NK-92 (cell line): ENCODE results near the gene PDE11A.
"Not testable (repeated sequence)": the region's sequence is repeated elsewhere in the genome, so short reads cannot be mapped to it uniquely, and the experiment has no call there.

ENCODE experiments used
- DNase-seq: peaks from one replicate; lab custom pipeline; 2025; ENCODE audit not compliant: unreplicated experiment; lab: John Stamatoyannopoulos, UW

PDE11A gene

DNA sequence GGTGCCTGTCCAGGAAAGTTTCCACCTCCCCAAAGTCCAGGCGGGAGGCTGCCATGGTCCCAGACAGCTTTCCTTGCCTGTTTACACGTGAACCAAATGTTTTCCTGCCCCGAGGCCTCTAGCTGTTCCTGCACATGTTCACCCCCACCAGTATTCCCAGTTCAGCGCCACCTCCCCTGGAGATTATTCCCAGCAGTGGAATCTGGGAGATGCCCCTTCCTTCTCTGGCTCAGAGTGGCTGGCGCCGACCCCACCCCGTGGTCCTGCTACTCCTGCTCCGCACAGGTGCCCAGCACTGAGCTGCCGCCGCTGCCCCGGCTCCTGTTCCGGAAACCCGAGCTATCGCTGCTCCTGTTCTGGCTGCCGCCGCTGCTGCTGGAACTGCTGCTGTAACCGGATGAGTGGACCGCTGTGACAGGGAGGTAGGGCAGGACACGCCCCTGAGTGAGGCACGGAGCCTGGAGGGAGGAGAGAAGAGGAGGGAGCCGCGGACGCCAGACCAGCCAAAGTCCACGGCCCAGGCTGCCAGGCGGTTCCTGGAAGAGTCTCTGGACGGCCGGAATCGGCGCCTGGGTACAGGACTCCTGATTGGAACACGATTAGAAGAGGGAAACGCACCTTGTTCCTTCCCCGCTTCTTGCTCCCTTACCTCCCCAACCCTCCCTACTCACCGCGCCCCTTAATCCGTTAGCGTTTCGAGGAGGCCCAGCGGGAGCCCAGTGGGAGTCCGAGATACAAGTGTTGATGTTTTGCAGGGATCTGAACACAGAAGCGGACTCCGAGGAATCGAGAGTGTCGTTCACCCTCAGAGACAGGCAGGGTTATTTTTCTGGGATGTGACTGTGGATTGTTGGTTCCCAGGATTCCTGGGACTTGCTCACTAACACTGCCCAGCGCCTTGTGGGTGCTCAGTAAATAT lies at the start of gene PDE11A:
TSS of gene PDE11A (minus strand) at position 395 of the 919 bp plus-strand sequence. CDS start at position 55, 340 bp downstream.
- DNase-seq: no peak

DNA sequence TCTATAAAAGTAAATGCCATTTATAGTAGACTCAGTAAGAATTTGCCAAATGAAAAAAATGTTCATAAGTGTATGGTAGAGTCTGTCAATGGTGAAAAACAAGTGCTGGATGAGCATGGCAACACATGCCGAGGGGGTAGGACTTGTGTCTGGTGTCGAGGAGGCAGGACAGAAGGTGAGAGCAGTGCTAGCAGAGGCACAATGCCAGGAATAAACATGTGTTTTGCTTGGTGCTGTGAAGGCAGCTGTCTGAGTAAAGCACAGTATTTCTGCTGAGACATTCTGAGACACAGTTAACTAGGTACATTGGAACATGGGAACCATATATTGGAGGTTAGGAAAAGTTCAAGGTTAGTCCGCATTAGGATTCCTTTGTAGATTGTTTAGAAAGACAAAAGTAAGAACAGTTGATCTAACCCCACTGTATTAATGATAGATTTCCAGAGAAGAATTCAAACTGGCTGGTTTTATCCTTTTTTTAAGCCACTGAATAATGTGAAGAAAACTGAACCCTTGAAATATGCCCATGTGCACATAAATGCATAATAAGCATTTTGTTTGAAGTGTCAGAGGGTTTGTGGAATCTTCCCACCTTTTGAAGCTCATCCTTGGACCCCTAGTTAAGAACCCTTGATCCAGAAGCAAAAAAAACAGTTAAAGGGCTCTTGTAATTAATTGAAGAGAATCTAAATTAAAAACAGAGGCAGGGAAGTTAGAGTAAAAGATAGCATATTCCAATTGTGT lies 46.8 kb upstream of the PDE11A start:
- no peak for DNase-seq

DNA sequence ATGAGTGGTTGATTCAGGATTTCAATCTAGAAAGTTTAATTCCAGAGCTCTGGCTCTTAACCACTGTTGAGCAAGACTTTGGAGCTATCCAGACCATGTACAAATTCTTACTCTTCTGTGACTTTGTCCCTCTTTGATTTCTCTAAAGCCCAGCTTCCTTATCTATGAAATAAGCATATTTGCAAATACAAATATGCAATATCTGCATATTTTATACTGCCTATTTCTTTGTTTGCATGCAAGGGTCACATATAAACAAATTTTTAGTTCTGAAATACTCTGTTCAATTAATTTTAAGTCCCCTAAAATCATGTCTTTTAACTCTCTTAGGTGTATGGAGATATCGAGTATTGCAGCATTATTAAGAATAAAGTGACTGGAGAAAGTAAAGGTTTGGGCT lies 45.1 kb upstream of the PDE11A start:
- no peak for DNase-seq

DNA sequence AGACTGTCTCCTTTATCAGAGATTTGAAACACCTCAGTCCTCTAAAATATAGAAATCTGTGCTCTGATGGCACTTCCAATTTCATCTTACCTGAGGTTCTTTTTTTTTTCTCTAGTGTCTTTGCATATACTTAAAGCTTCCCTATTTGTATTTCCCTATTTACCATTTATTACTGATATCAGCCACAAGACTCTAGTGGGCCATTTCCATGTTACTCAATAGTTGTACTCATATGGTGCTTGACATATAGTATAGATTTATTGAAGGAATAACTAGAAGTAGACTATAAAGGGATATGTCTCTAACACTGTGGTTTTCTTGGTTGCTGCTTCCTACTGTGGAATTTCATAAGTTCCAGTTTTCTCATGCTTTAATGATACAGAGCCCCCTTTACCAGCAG lies 42.7 kb upstream of the PDE11A start:
- DNase-seq: no peak

DNA sequence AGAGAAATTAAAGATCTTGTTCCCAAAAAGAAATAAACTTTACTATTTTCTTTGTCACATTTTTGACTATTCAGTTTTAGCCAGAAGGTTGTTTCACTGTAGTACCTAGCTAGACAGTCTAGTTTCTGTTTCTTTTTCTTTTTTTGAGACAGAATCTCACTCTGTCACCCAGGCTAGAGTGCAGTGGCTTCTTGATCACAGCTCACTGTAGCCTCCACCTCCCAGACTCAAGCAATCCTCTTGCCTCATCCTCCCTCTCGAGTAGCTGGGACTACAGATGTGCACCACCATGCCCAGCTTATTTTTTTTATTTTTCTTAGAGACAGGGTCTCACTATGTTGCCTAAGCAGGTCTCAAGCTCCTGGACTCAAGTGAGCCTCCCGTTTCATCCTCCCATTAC lies 41.9 kb upstream of the PDE11A start:
- no peak for DNase-seq

DNA sequence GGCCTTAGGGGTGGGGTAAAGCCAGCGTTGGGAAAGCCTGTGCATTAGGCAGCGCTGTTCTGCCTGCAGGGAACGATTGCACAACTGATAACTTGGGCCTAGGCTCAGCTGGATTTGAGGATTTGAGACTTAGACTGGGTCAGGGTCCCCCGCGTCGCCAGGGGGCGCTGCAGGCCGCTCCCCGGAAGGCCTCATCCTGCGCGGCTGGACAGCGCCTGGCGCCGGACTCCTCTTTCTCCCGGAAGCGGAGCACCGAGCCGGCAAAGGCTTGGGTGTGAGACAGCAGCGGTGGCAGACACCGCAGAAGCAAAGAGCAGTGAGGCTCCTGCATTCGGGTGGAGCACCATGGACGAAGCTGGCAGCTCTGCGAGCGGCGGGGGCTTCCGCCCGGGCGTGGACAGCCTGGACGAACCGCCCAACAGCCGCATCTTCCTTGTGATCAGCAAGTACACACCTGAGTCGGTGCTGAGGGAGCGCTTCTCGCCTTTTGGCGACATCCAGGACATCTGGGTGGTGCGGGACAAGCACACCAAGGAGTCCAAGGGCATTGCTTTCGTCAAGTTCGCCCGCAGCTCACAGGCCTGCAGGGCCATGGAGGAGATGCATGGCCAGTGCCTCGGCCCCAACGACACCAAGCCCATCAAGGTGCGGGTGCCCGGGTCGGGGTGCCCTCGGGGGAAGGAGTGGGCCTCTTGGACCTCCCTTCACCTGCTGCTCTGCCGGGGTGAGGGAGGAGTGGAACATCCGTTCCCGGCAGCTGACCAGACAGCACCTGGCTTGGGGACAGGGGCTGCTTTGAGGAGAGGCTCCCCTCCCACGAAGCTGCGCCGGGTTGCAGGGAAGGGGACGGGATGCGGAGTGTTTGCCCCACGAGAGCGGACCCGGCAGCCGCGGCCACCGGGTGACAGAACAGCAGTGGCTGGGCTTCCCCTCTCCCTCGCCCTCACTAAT lies 39.9 kb upstream of the PDE11A start, which contains the start of gene RBM45:
TSS of gene RBM45 (plus strand) at position 236 of the 951 bp plus-strand sequence. CDS start at position 346, 110 bp downstream.
- no peak for DNase-seq

DNA sequence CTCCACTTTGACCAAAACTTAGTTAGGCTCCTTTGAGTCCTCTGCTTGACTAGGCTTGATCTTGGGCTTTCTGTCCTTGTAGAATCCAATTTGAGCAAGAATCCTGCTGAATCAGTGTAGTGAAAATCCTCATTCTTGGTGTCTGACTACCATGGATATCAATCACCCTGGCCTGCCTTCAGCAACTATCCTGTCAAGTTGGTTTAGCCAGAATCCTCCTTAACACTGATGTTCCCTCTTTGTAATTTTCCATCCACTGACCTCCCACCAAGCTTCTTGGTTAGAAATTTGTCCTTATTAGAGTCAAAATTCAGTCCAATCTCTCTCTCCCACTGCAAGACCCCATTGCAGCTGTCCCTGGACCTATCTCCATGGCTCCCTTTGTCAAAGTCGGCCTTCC lies 39.2 kb upstream of the PDE11A start:
- DNase-seq: no peak

DNA sequence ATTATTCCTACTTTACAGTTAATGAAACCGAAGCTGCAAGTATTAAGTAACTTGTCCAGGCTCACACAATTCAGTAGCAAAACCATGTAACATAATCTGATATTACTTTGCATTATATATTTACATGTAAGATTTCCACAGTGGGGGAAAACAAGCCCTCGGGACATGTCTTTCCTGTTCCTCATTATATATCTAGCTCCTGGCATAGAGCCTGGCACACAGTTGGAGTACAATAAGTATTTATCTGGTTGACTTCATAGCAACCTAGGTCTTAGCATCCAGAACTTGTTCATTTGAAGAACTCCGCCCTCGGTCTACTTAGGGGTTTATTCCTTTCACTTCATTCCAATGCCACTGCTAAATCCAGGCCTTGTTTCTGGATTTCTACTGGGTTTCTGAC lies 38.1 kb upstream of the PDE11A start:
- no peak for DNase-seq

DNA sequence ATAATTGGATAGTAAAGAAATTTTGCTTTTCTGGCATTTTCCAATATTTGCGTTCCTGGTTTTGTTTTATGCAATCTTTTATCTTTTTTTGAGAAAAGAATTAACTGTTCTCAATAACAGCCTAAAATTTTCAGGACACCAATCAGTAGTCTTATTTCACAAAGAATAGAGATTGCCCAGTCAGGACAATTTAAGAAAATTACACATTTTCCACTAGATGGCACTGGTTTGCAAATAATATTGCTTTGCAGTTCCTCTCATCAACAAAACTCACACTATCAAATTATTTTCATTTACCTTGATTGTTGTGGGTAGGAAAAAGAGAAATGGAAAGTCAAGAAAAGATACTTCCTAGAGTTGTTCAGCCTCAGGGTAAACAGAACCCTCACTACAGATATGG lies 37.2 kb upstream of the PDE11A start:
- no peak for DNase-seq

DNA sequence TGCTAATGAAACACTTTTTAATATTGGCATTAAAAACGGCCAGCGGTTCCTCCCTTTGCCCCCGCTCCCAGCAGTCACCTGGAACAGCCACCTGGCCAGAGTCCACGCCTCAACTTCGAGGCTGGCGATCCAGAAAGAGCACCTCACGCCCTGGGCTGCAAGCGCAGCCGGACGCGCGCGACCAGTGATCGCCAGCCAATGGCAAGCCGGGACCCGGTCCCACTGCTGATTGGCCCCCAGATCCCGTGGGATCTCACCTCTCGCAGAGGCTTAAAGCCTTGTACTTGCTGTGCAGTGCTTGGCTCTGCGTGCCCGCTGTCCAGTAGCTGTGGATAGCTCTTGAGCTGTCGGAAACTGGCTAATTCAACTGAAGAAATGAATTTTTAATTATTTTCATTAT lies 35.6 kb upstream of the PDE11A start:
- DNase-seq: no peak

DNA sequence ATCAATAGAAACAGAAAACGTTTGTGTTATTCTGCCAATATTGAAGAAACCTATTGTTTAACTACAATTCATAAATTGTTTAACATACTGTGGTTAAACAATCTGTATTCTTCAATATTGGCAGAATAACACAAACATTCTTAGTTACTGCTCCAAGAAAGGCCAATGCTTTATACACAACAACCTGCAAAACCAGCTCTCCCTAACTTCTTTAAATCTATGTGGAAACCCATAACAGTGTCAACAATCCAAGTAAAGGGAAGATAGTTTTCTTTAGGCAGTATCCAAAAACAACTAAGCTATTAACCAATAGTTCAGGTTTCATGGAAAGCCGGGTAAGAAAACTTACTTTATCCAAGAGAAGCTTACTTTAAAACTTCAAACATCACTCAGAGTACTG lies 33.5 kb upstream of the PDE11A start:
- no peak for DNase-seq

DNA sequence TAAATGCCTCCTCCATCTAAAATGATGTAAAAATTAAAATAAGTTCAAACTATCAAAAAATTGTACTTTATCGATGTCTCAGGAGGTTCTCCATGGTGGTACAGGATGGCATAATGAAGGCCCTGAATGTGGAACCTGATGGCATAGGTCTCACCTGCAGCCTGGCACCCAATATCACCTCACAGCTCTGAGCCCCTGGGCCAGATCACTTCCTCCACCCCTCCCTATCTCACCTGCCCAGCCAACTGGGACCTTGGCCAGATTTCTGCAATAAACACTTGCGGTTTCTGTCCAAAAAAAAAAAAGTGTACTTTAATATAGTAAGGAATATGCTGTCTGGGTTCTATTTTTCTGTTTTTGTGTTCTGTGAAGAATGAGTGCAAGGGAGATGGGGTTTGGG lies 33.0 kb upstream of the PDE11A start:
- DNase-seq: no peak

DNA sequence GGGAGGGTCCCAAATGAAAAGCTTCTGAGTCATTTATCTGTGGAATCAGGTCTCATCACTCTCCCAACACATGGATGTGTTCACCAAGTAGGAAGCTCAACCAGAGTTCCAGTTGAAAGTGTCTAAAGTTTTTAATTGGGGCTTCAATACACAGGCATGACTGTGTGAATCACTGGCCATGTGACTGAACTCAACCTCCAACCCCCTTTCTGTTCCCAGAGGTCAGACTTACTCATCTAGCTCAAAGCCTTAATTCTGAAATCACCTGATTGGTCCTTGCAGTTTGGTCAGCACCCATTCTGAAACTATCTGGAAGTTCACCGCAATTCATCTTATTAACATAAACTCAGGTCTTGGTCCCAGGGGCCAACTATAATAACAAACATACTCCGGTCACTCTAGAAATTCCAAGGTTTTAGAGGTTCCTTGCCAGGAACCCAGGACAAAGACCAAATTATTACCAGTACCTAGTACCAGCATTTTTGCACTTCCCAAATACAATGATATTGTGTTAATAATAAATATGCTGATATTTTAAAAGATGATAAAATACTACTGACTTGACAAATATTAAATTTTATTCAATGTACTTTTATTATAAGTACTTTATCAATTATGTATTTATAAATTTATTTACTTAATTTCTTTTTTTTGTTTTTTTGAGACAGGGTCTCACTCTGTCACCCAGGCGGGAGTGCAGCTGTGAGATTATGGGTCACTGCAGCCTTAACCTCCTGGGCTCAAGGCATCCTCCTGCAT lies 28.9 kb upstream of the PDE11A start:
- DNase-seq: no peak

DNA sequence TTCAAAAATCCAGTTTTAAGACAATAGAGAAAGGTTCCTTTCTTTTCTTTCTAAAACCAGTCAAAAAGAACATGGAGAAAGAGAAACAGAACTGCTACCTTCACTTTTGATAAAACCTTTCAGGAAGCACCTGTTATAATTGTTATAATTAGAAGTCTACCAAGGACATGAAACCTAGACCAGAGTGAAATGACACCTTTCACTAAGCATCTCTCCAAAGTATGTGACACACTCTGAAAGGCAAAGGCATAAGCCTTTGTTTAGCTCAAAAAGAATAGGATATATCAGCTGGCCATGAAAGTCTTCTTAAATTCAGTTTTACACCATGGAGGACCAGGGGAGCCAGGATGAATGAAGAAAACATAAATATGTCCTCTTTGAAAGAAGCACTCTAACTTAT lies 20.9 kb upstream of the PDE11A start:
- DNase-seq: no peak

DNA sequence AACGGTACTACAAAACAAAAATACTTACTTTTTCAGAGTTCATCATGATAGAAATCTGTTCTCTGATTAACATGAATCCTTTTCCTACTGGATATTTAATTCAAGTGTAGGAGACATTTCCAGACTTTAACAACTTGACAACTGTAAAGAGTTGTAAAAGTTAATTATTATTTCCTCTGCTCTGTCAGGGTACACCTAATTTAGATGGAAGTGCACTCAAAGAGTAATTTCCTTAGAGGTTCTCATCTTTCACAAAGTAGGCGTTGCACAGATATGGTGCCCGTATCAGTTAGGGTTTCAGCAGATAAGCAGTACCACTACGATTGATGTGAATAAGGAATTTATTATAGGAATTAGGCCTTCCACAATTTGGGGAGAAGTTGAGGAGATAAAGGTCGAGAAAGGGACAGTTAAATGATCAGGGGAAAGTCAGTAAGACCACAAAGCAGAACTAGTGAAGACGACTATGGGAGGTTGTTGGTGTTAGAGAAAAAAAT lies 16.2 kb upstream of the PDE11A start:
- DNase-seq: no peak

DNA sequence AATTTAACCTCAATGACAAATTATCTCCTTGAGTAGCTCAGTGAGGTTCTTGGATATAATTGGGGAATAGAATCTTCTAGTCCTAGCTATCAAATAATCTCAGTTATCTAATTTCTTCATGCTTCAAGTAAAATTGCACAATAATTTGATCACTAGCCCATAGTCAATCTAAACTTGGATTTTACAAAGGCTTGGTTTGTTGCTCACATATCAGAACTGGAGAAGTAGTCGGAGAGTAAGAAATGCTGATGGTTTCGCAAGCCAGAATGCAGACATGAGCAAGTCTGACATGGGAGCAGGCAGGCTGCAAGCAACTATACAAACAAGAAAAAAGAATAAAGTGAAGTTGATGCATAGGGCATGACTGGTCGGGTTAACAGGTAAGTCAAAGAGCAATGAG lies 11.7 kb upstream of the PDE11A start:
- DNase-seq: no peak

DNA sequence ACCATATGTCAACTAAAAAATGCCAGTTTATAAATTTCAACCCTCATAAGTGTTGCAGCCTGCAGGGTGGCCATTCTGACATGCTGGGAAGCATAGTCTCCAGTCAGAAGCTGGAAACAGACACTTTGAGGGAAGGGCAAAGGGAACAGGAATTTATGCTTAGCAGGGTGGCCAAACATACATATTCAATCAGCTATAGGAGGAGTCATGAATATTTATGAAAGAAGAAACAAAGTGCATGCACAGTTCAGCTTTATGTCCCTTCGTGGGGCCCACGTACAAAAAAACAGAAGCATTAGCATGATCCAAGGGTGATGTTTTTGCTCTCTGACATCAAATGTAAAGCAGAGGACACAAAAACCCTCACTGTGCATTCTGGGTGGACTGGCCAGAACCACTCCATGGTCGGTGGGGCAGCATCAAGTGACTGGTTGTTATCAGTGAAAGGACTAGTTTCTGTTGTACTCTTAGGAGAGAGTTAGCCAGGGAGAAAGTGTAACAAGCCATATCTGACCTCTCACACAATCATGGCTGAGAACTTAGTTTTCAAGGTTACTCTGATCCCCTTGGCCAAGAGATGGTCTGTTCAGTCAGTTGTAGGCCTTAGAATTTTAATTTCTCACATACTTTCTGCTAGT lies 9.9 kb upstream of the PDE11A start:
- DNase-seq: no peak

DNA sequence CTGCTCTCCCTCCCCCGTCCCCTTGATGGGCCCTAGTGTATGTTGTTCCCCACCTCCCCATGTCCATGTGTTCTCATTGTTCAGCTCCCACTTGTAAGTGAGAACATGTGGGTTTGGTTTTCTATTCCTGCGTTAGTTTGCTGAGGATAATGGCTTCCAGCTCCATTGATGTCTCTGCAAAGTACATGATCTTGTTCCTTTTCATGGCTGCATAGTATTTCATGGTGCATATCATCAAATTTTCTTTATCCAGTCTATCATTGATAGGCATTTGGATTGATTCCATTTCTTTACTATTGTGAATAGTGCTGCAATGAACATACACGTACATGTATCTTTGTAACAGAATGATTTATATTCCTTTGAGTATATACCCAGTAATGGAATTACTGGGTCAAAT lies 6.7 kb upstream of the PDE11A start:
- not testable (repeated sequence) for DNase-seq

DNA sequence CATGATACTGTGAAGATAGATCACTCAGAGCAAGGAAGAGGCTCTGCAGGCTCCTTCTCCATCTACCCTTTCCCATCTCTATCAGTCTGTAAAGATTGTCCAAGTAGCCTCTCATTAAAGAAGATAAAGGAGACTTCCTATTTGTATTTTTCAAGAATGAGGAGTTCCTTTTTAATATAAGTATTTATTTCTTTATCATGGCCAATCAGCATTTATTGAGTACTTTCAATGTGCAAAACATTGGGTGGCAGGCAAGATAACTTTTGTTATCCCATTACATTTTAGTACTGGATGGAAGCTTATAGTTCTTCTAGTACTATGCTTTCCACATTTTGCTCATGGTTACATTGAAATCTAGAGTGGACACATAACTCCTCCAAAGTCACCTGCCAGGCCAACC lies 3.6 kb upstream of the PDE11A start:
- no peak for DNase-seq

DNA sequence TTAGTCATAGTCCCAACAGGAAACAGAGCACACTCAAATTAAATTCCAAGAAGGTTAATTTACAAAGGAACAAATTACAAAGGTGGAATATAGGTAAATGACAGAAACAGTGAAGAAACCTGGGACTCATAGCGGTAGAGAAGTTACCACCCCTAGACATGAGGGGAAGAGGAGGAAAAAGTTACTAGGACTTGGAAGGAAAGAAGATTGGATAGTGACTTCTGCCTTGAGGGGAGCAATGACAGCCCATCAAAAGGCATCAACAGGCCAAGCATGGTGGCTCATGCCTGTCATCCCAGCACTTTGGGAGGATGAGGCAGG lies 2.4 kb upstream of the PDE11A start:
- DNase-seq: no peak
